ENCODE measurements around the gene ANO9. TPM values are rescaled to one million over a fixed set of nuclear protein-coding genes. Genes with fewer than 3 reads are reported as not detected.

The ANO9 gene, protein sequence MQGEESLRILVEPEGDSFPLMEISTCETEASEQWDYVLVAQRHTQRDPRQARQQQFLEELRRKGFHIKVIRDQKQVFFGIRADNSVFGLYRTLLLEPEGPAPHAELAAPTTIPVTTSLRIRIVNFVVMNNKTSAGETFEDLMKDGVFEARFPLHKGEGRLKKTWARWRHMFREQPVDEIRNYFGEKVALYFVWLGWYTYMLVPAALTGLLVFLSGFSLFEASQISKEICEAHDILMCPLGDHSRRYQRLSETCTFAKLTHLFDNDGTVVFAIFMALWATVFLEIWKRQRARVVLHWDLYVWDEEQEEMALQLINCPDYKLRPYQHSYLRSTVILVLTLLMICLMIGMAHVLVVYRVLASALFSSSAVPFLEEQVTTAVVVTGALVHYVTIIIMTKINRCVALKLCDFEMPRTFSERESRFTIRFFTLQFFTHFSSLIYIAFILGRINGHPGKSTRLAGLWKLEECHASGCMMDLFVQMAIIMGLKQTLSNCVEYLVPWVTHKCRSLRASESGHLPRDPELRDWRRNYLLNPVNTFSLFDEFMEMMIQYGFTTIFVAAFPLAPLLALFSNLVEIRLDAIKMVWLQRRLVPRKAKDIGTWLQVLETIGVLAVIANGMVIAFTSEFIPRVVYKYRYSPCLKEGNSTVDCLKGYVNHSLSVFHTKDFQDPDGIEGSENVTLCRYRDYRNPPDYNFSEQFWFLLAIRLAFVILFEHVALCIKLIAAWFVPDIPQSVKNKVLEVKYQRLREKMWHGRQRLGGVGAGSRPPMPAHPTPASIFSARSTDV
- 0.52 to 1.2 TPM (median 0.66 TPM) in 5 replicates for total RNA-seq (2022; extraction: Qiagen RNA extraction)

DNA sequence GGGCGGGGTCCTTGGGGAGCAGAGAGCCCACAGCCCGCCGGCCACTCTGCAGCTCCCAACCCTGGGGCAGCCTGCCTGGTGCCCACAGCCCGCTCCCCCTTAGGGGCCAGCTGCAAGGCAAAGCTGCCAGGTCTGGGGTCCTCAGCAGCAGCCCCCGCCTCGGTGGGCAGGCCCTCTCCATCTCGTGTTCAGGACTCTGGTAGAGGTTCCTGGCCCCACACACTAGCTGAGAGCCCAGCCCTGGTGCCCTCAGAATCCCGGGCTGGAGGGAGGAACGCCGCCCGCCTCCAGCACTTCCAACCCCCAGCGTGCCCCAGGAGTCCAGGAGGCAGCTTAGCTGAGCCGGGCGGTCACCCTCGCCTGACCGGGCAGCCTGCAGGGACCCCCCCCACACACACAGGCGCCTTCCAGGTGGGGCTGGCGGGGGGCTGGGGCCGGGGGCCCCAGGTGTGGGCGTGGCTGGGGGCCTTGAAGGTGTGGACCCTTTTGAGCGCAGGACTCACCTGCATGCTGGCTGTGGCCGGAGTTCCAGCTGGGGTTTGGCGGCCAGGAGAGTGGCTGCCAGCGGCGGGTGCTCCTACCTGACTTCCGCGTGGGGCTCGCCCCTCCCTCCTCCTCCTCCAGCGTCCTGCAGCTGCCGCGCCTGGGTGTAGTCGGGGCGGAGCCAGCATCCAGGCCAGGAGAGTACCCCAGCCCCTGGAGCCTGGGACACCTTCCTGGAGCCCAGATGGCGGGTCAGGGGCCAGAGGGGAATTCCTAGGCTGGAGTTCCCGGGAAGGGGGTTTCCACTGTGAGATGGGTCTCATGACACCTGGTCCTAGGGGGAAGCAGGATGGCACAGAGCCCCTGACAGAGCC, at the start of gene ANO9:
ANO9 (minus strand) TSS at position 594 of the 857 bp plus-strand sequence; CDS start at position 509, 85 bp downstream.

DNA sequence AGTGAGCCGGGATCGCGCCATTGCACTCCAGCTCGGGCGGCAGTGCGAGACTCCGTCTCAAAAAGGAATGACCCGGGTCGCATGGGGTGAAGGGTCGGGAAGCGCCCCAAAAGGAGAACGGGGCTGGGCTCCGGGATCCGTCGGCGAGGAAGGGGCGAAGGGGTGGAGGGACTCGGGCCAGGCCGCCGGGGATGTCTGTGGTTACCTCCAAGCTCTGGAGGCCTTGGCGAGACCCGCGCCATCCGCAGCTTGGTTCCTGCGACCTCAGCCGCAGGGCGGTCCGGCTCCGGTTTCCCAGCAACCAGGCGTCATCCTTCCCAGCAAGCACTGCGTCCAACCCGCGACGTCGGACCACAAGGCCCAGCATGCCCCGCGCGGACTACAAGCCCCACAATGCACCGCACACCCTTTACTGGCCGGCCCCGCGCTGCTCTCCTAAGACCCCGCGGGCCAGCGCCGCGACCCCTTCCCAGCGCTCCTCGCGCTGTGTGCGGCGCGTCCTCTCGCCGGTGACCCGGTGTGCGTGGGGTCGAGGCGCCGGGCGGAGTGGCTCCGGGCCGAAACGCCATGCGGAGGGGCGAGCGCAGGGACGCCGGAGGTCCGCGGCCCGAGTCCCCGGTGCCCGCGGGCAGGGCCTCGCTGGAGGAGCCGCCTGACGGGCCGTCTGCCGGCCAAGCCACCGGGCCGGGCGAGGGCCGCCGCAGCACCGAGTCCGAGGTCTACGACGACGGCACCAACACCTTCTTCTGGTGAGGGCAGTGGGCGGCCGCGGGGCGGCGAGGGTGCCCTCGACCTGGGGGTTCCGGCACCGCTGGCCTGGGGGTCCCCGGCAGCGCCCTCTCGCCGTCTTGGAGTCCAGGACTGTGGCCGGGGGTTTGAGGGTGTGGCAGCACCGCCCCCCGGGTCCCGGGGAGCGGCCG, 8.3 kb upstream of the ANO9 start, which contains the start of gene PTDSS2:
PTDSS2 (plus strand) TSS at position 391 of the 920 bp plus-strand sequence; CDS start at position 568, 177 bp downstream.

DNA sequence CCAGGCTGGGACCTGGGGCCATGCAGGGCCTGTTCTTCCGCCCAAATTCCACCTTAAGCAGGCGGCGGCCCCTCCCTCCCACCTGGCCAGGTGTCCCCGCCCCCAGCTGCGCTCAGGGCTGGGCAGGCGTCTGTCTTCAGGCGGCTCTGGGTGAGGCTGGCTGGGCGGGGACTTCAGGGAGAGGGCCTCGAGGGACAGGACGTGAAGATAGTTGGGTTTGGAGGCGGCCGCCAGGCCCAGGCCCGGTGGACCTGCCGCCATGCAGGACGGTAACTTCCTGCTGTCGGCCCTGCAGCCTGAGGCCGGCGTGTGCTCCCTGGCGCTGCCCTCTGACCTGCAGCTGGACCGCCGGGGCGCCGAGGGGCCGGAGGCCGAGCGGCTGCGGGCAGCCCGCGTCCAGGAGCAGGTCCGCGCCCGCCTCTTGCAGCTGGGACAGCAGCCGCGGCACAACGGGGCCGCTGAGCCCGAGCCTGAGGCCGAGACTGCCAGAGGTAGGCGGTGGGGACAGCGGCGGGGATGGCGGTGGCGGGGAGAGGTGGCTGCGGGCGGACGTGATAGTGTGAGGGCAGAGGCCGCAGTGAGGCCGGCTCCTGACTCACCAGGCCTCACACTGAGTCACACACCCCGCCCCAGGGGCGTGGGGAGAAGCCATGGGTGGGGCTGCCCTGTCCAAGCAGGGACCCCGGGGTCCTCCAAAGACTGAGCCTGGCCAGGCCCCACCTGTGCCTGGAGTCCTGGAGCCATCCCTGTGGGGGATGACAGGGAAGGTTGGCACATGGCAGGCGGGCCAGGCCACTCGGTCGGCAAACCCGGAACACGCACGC, 47.6 kb downstream of the ANO9 start, which contains the start of gene PKP3:
PKP3 (plus strand) TSS at position 176 of the 824 bp plus-strand sequence; CDS start at position 260, 84 bp downstream.

DNA sequence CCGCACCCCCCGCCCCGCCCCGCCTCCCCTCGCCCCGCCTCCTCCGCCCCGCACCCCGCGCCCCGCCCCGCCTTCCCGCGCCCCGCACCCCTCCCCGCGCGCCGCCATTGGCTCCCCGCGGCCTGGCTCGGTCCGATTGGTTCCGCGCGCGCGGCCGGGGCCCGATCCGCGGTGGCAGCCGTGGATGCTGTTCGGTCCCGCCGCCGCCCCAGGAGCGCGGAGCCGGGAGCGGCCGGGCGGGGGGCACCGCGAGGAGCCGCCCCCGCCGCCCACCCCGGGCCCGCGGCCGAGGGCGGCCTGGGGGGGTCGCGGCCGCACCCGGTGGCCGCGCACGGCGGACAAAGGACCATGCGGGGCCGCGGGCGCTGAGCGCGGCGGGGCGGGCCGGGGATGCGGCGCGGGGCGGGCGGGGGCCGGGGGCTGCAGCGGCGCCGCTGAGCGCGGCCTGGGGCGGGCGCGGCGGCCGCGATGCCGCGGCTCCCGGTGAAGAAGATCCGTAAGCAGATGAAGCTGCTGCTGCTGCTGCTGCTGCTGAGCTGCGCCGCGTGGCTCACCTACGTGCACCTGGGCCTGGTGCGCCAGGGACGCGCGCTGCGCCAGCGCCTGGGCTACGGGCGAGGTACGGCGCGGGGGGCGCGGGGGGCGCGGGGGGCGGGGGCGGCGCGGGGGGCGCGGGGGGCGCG, 72.3 kb downstream of the ANO9 start, which contains the start of gene B4GALNT4:
B4GALNT4 (plus strand) TSS at position 164 of the 683 bp plus-strand sequence; CDS start at position 469, 305 bp downstream.

Other genes with a start within 250 kb of the ANO9 start
- not detected in 5 replicates for gene SCGB1C1, start 248.9 kb downstream of the ANO9 start, total RNA-seq (2022; extraction: Qiagen RNA extraction)
- 38.1 to 45.7 TPM (median 44.2 TPM) in 5 replicates for gene BET1L, start 234.6 kb downstream of the ANO9 start, total RNA-seq (2022; extraction: Qiagen RNA extraction)
- gene RIC8A, start 234.3 kb downstream of the ANO9 start, total RNA-seq (2022; extraction: Qiagen RNA extraction) = 119 to 131 TPM (median 127 TPM) in 5 replicates
- gene SIRT3, start 205.7 kb downstream of the ANO9 start, total RNA-seq (2022; extraction: Qiagen RNA extraction) = 18.7 to 23.5 TPM (median 22.9 TPM) in 5 replicates
- gene PSMD13, start 205.0 kb downstream of the ANO9 start, total RNA-seq (2022; extraction: Qiagen RNA extraction) = 140 to 183 TPM (median 153 TPM) in 5 replicates
- not detected in 5 replicates for gene NLRP6, start 163.6 kb downstream of the ANO9 start, total RNA-seq (2022; extraction: Qiagen RNA extraction)
- gene PGGHG, start 152.9 kb downstream of the ANO9 start, total RNA-seq (2022; extraction: Qiagen RNA extraction) = 5.1 to 11.1 TPM (median 9.9 TPM) in 5 replicates
- not detected in 5 replicates for gene IFITM5, start 142.5 kb downstream of the ANO9 start, total RNA-seq (2022; extraction: Qiagen RNA extraction)
- gene IFITM2, start 134.2 kb downstream of the ANO9 start, total RNA-seq (2022; extraction: Qiagen RNA extraction) = 55.1 to 67.8 TPM (median 66.9 TPM) in 5 replicates
- 0.17 to 0.61 TPM (median 0.22 TPM) in 5 replicates for gene IFITM1, start 128.0 kb downstream of the ANO9 start, total RNA-seq (2022; extraction: Qiagen RNA extraction)
- gene IFITM3, start 121.2 kb downstream of the ANO9 start, total RNA-seq (2022; extraction: Qiagen RNA extraction) = 23.7 to 32.8 TPM (median 29.5 TPM) in 5 replicates
- gene B4GALNT4, start 72.5 kb downstream of the ANO9 start, total RNA-seq (2022; extraction: Qiagen RNA extraction) = 7.8 to 18.0 TPM (median 14.8 TPM) in 5 replicates
- gene PKP3, start 47.8 kb downstream of the ANO9 start, total RNA-seq (2022; extraction: Qiagen RNA extraction) = 26.9 to 37.1 TPM (median 35.4 TPM) in 5 replicates
- gene SIGIRR, start 27.0 kb downstream of the ANO9 start, total RNA-seq (2022; extraction: Qiagen RNA extraction) = 57.7 to 86.6 TPM (median 78.8 TPM) in 5 replicates
- 28.7 to 46.7 TPM (median 45.6 TPM) in 5 replicates for gene PTDSS2, start 8.3 kb upstream of the ANO9 start, total RNA-seq (2022; extraction: Qiagen RNA extraction)
- 123 to 178 TPM (median 165 TPM) in 5 replicates for gene RNH1, start 65.2 kb upstream of the ANO9 start, total RNA-seq (2022; extraction: Qiagen RNA extraction)
- gene HRAS, start 93.6 kb upstream of the ANO9 start, total RNA-seq (2022; extraction: Qiagen RNA extraction) = 111 to 166 TPM (median 143 TPM) in 5 replicates
- gene LRRC56, start 95.5 kb upstream of the ANO9 start, total RNA-seq (2022; extraction: Qiagen RNA extraction) = 0.52 to 1.1 TPM (median 0.98 TPM) in 5 replicates
- 1.6 to 3.4 TPM (median 2.4 TPM) in 5 replicates for gene LMNTD2, start 118.7 kb upstream of the ANO9 start, total RNA-seq (2022; extraction: Qiagen RNA extraction)
- gene RASSF7, start 119.0 kb upstream of the ANO9 start, total RNA-seq (2022; extraction: Qiagen RNA extraction) = 53.9 to 61.7 TPM (median 58.5 TPM) in 5 replicates
- gene PHRF1, start 134.5 kb upstream of the ANO9 start, total RNA-seq (2022; extraction: Qiagen RNA extraction) = 25.8 to 45.8 TPM (median 43.4 TPM) in 5 replicates
- 6.6 to 9.0 TPM (median 7.0 TPM) in 5 replicates for gene IRF7, start 173.9 kb upstream of the ANO9 start, total RNA-seq (2022; extraction: Qiagen RNA extraction)
- 0.06 to 0.34 TPM (median 0.07 TPM) in 5 replicates for gene CDHR5, start 182.9 kb upstream of the ANO9 start, total RNA-seq (2022; extraction: Qiagen RNA extraction)
- gene SCT, start 185.2 kb upstream of the ANO9 start, total RNA-seq (2022; extraction: Qiagen RNA extraction) = not detected in 5 replicates
- gene DRD4, start 195.3 kb upstream of the ANO9 start, total RNA-seq (2022; extraction: Qiagen RNA extraction) = 0.23 to 0.54 TPM (median 0.36 TPM) in 4 of 5 replicates, not detected in the other